COLO668 (cell line): ENCODE data around the gene NDUFA8.

Experiments
- DNase-seq: peaks from one replicate; lab custom pipeline; 2025; ENCODE audit not compliant: unreplicated experiment; lab: John Stamatoyannopoulos, UW

Gene NDUFA8

DNA sequence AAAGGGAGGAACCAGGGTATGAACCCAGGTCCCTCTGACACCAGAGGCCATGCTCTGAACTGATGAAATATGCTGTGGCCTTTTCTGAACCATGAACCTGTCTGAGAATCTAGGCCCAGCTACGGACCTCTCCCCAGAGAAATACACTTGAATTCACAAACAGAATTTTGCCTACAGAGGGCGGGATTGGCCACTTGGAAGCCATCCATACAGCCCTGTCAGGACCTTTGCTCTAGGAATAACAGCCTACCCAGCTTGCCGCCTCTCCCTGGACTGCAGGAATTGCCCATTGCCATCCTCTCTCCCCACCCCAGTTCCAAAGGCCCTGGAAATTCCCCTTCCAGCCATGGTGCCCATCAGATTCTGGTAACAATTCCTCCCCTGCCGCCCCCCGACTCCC, 26.7 kb upstream of the NDUFA8 start:
- no peak for DNase-seq

DNA sequence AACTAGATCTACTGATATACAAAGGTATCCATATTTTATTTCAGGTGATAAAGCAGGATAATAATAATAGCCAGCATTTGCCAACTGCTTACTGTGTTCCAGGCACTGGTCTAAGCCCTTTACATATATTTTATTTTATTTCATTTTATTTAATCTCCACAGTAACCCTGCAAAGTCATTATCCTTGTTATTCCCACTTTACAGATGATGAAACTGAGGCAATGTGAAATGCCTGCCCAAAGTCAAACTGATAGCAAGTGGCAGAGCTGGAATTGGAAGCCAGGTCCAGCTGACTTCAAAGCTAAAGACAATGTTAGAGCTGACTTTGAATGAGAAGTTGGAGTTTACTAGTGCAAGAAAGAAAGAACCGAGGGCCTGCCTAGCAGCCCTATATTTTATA, 25.0 kb upstream of the NDUFA8 start:
- DNase-seq, result no peak

DNA sequence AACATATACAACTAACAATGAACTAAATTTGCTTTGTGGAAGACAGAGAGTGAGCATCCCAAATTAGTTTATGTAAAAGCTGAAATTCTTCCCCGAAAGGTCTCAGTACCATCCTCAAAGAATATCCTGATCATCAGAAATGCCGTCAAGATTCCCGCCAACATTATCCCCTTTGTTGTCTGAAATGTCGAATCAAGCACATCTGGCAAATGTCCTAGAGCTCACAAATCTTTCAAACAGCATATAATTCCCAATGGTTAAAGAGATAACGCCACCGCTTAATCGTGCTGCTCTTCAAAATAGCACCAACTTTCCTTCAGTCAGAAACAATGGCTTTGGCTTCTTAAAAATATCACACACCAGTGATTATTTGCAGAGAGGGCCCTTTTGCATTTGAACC, 23.9 kb upstream of the NDUFA8 start:
- no peak for DNase-seq

DNA sequence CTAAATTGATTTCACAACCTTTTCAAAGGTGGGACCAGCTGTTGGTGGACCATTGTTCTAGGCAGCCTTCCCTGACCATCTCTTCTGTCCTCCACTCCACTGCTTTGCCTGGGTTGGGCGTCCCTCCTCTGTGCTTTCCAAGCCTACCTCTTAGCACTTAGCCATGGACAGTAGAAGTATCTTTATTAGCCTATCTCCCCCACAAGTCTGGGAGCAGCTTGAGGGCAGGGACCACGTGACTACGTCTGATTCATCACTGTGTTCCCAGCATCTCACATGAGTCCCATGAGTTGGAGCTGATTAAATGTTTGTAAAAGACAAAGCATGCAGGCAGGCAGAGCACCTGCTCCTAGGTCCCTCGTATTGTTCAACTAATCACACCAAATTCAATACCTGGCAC, 21.1 kb upstream of the NDUFA8 start:
- DNase-seq, result peak; percentile 71

DNA sequence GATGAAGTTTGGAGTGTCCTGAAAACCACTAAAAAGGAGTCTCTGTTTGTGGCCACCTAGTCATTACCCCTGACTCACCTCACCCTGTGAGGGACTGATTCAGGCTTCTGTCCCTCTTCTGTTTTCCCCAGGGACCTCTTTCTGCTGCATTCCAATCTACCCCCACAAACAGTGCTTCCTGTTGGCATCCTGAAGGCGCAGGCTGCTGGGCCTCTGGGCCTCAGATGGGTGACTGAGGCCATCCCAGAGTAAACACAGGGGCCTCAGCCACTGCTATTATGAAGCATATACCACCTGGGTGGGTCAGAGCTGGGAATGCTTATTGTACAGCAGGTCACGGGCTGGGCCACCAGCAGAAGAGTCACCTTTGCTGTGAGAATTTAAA, 20.1 kb upstream of the NDUFA8 start:
- DNase-seq, result peak; percentile 7

DNA sequence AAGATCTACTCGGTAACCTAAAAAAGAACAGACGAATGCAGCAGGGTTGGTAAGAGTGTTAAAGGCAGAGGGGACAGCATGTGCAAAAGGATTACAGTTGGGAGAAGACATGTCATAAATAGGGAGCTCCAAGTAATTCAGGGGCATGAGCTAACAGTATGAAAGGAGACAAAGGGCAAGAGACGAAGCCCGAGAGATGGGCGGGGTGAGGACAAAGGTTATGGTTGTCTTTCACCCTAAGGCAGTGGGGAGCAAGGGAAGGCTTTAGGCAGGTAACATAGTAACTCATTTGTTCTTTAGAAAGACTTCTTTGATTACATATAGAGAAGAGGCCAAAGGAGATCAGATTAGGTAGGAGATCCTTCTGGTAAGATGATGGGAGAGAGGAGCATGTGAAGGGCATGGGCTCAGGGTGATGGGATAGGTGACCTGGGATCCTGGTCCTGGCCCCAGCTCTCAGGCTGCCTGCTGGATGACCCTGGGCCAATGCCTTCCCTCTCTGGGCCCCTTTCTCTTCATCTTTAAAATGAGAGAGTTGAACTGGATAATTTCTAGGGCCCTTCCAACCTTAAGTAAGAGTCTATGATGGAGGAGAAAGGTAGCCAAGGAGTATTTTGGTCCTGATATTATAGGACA, 19.6 kb upstream of the NDUFA8 start:
- no peak for DNase-seq

DNA sequence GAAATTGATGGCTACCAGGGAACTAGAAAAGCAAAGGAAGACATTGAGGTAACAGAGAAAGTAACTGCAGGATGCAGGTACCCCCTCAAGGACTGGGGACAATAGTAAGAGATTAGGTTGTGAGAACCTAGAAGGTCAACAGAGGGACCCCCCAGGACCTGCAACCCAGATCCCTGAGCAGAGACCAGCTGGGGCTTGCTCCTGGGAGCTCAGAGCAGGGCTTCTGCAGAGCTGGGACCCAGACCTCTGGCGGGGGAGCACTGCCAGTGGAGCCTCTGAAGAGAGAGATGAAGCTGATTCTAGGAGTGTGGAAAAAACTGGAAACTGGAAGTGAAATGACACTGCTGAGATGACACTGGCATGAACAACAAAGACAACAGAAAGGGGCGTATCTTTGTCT, 17.3 kb upstream of the NDUFA8 start:
- DNase-seq, result no peak

DNA sequence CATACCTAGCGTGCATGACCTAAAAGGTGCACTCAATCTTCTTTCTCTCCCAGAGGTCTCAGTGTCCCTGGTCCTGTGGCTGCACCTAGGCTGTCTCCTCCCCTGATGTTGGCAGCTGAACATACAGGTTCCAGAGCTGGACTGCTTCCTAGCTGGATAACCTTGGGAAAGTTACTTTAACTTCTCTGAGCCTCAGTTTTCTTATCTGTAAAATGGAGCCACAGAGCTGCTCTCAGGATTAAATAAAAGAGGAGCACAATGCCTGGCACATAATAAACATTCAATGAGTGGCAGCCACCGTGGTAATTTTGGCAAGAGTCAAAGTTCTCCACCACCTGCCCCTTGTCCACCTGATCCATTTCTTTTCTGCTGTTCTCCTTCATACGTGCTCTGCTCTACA, 14.1 kb upstream of the NDUFA8 start:
- no peak for DNase-seq

DNA sequence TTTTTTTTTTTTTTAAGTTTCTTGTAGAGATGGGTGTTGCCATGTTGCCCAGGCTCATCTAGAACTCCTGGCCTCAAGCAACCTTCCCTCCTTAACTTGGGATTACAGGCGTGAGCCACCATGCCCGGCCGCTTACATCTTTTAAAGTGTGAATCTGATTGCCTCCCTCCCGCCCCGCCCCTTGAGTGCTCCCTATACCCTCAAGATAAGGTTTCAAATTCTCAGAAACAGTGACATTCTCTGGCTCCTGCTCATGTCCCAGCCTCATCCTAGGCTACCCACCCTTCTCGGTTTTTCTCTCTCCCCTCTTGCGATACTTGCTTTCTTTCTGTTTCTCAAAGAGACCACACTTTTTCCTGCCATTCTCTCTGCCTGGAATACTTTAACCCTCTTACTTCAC, 12.6 kb upstream of the NDUFA8 start:
- no peak for DNase-seq

DNA sequence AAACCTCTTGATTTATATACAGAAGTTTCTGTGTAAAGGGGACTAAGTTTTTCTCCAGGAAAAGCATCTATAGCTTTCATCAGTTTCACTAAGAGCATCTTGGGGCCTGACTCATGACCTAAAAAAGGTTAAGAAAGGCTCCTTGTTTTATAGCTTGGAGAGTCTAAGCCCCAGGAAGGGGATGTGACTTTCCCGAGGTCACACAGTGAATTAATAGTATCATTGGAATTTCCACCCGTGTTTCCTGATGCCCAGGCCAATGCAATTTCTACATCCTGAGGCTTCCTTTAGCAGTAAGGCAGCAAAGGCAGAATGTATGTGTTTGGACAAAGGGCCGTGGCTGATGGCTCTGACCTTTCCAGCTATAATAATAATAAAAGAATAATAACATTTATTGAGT, 8.8 kb upstream of the NDUFA8 start:
- DNase-seq, result no peak

DNA sequence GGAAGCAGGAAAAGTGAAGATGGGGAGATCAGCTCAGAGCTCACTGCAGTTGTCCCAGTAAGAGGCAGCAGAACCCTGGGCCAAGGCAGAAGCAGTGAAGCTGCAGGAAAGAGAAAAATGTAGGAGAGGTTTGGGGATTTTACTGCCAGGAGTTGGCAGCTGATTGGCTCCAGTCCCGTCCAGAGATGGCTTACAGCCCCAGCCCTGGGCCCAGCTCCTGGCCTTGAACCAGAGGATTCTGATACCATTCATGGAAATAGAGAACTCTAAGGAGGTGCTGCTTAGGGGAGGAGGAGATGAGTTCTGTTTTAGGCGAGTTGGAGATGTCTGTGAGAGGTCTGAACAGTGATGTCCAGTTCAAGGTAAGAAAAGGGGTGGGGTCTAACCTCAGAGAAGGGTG, 4.7 kb upstream of the NDUFA8 start:
- no peak for DNase-seq

DNA sequence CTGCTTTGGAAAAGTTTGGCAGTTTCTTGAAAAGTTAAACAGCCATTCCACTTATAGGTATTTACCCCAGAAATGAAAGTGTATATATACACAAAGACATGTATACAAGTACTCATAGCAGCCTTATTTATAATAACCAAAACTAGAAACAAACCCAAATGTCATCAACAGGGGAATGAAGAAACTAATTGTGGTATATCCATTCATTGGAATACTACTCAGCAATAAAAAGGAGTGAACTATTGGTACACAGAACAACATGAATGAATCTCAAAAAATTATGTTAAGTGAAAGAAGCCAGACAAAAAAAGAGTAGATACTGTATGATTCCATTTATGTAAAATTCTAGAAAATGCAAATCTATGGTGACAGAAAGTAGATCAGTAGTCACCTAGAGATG, 2.8 kb upstream of the NDUFA8 start:
- DNase-seq, result no peak

DNA sequence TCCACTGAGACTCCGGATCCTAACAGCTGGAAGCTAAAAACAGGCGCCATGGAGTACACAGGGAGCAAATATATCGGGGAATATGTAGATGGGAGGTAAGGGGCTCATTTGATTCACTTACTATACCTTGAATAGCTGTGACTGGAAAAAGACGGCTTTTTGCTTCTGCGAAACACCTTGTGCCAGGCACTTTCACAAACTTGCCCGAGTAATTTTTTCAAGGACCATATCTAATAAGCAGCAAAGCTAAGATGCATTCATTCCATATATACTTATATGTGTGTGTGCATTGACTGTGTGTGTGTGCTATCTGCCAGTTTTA, 307 bp upstream of the NDUFA8 start:
- no peak for DNase-seq

DNA sequence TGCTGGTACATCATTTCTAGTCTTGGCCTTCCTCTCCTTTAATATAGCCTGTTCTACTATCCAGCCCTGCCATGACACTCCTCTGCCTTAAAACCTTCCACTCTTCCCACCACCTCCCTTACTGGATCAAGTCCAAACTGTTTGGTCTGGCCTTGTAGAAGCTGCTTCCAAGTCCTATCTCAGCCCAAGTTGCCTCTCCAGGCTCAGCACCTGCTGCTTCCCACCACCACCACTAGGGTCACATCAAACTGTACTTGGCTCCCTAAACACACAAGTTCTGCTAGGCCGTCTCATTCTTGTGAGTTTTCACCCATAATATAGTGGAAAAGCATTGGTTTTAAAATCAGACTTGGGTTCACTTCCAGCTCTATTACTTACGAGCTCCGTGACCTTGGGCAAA, 1.4 kb downstream of the NDUFA8 start:
- DNase-seq, result peak; percentile 31

DNA sequence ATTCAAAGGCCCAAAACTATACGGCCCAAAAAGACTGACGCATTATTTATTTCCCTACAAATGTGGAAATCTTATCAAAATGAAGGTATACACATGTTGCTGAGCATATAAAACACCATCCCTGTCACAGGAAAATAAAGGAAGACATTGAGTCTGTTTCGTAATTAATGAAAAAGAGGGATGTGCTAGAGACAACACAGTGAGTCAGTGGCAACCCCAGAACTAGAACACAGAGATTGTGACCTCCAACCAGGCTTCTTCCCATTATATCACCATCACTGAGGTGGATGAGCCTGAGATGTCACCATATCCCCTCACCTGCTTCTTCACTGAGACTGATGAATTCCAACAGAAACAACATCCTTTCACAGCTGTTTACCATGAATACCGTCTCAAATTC, 3.8 kb downstream of the NDUFA8 start:
- no peak for DNase-seq

DNA sequence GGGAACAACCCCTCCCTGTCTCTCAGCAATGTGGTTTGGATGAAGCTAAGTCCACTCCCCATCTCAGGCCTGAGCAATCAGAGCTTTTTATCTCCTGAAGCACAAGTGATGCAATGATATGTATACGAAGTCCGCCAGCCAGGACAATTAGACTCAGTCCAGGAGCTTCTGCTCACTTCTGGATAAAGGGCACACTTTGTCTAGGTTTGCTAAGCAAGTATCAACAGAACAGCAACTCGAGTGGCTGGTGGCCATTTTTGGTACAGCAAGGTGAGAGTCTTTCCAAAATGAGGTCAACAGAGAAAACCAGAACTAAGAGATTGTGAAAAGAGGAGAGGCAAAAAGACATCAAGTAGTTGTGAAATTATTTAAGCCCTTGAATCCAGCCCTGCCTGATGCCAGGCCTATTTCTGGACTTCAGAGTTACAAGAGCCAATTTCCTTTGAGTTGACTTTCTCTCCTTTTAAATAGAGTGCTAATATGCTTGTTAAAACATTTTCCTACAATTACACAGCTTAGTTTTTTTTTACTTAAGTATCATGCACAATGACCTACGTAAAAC, 8.2 kb downstream of the NDUFA8 start:
- DNase-seq, result no peak

DNA sequence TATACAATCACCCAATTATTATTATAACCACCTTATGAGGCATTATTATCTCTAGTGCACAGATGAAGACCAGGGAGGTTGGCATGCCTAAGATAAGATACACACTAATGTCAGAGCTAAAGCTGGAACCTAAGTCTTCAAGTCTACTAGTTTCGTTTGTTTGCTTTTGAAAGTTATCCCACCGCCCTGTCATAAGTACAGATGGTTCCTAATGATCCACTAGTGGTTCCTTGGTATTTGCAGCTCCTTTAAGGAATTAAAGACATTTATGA, 14.1 kb downstream of the NDUFA8 start:
- DNase-seq, result no peak

DNA sequence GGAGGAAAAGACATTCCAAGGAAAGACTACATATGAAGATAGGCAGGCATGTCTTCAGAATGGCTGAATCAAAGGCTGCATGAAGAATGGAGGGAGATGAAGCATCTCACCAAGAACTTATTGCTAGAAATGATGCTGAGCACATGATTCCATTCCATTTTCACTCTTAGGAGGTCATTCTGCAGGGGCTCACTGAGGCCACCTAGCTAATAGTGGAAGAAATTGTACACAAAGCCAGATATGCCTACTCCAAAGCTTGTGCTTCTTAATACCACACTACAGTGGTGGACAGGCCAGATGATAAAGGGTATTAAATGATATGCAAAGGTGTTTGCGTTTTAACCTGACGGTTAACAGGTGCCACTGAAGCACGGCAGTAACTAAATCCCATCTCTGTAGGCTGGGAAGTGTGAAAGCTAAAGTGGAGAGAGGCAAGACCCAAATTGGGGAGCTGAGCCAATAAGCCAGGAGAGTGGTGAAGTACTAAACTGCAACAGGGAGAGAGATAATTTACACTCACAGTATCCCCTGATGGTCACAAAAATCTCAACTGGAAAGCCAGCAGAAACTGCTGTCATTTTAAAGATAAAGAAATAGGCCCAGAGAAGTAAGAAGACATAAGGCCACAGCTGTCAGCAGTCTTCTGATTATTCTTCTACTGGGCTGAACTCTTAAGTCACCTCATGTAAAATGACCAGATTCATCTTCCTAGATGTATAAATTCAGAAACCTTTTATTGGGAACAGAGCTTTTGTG, 14.6 kb downstream of the NDUFA8 start:
- DNase-seq, result no peak

DNA sequence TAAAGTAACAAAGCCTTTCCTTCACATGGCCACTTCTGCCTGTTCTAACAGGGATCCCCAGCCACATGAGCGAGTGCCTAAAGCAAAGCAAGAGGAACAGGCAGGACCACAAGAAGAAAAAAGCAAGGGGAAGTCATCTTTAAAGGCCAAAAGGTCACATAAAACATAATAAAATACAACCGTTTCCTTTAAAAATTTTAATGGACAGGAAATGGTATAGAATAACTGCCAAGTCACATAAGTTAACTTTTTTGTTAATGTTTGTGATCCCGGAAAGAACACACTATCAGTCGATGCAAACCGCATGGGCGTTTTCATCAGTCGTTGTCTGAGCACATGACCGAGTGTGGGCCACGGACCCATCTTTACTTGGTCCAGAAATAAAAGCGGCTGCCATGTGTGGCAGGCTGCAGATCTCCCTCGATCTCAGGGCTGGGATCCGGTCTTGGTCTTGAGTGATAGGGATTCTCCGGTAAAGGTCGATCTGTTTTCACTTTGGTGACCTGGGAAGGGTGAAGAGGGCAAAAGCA, 15.6 kb downstream of the NDUFA8 start:
- DNase-seq, result no peak

DNA sequence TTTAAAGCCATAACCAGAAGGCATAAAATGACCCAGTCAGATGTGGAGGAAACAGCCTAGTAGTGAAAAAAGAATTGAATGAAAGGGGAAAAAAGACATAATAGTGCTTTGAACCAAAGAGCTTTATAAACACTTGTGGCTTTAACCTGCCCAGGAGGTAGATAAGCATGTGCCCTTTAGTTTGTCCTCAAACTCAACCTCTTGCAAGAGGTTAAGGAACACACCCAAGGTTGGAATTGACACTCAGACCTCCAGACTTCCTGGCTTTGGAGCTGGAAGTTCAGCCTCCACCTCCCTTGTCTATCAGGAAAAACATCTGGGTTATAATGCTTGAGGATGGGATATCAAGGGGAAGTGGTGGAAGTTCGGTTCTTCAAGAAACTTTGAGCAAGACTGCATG, 16.3 kb downstream of the NDUFA8 start:
- no peak for DNase-seq

DNA sequence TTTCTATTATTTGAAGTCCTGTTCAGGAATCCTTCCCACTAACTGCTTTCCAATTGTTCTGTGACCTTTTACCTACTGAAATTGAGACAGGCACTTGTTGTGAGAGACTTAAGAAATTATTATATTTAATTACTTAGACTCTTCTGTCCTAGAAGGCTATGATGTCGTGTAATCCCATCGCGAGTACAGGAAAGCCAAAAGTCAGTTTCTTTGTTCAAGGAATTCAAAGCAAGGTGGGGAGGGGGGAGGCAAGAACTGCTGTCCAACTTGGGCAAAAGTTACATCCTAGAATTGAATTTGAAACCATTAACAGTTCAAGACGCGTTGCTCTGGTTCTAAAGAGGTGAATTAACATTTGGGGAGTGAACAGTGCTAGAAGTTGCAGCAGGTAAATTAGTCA, 17.9 kb downstream of the NDUFA8 start:
- no peak for DNase-seq

DNA sequence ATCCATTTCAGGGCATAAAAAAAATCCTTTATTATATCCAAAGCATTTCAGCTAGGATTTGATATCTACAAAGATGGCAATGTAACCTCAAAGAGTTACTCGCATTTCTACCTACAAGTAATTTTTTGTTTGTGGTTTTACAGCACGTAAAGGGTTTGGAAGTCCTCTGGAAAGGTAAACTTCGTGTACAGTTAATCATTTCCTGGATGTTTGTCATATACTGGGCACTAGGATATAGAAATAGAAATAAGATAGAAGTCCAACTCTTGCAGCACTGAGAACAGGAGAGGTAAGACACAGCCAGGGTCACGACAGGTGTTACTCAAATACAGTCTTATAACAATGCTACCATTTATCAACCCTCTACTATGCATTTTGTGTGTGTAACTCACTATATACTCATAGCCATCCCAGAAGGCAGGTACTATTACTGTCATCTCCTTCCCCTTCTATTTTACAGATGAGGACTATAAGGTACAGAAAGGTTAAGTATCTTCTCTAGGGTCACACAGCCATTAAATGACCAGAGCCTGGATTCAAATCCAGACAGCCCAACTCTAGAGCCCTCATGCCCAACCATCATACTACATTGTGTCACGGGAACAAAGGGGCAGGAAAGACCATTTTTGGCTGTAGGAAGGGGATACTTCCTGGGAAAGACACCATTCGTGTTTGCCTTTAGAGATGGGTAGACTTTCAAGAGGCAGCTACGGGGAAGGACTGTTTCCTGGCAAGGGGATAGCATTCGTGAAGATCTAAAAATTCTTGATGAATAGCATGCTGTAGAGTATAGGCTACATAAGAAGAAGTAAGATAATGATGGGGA, 19.0 kb downstream of the NDUFA8 start:
- DNase-seq, result no peak
